ENCODE measurements around the gene CARS1. TPM values are rescaled to one million over a fixed set of nuclear protein-coding genes. Genes with fewer than 3 reads are reported as not detected.

Gene CARS1
- total RNA-seq, 1 donor, result 106 TPM

- Histone ChIP-seq H3K4me2 (ENCODE audit: insufficient read depth, low read length) (no peak overlapping the region), H3K27ac (ENCODE audit: low read depth, low read length) (no peak overlapping the region), H3K4me3 (ENCODE audit: insufficient read depth, low read length) (no peak overlapping the region), H3K27me3 (ENCODE audit: insufficient read depth, low read length) (no peaks in the 10 kb centered on the region), H2AFZ (ENCODE audit: low read length) (no peak overlapping the region), H3K36me3 (ENCODE audit: insufficient read depth, low read length) (peaks cover 76% of the 10 kb centered on the region), H3K9me3 (ENCODE audit: low read depth, low read length) (no peaks in the 10 kb centered on the region), H4K20me1 (ENCODE audit: insufficient read depth, low read length) (peaks cover 9% of the 10 kb centered on the region), H3K4me1 (ENCODE audit: insufficient read depth, low read length) (no peaks in the 10 kb centered on the region), H3K79me2 (ENCODE audit: insufficient read depth, low read length) (peaks cover 82% of the 10 kb centered on the region)
- DNase-seq (ENCODE audit: insufficient read length, low spot score, missing footprints), result peak; percentile 48
- TF ChIP-seq, protein P1, sequence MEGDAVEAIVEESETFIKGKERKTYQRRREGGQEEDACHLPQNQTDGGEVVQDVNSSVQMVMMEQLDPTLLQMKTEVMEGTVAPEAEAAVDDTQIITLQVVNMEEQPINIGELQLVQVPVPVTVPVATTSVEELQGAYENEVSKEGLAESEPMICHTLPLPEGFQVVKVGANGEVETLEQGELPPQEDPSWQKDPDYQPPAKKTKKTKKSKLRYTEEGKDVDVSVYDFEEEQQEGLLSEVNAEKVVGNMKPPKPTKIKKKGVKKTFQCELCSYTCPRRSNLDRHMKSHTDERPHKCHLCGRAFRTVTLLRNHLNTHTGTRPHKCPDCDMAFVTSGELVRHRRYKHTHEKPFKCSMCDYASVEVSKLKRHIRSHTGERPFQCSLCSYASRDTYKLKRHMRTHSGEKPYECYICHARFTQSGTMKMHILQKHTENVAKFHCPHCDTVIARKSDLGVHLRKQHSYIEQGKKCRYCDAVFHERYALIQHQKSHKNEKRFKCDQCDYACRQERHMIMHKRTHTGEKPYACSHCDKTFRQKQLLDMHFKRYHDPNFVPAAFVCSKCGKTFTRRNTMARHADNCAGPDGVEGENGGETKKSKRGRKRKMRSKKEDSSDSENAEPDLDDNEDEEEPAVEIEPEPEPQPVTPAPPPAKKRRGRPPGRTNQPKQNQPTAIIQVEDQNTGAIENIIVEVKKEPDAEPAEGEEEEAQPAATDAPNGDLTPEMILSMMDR (IDR thresholded peaks at IDR 0.05; ENCODE audit: extremely low read depth, low read depth, low read length), result no peak
These were observed 94.0 kb downstream of the CARS1 start for GRCh38 chr11:2963112-2963754.

- Histone ChIP-seq H3K27me3 (ENCODE audit: insufficient read depth, low read length) (no peaks in the 10 kb centered on the region), H3K9me3 (ENCODE audit: low read depth, low read length) (no peaks in the 10 kb centered on the region), H3K4me1 (ENCODE audit: insufficient read depth, low read length) (no peaks in the 10 kb centered on the region), H3K79me2 (ENCODE audit: insufficient read depth, low read length) (peaks cover 70% of the 10 kb centered on the region), H3K27ac (ENCODE audit: low read depth, low read length) (no peak overlapping the region), H3K4me3 (ENCODE audit: insufficient read depth, low read length) (no peak overlapping the region), H4K20me1 (ENCODE audit: insufficient read depth, low read length) (peaks cover 4% of the 10 kb centered on the region), H3K36me3 (ENCODE audit: insufficient read depth, low read length) (peaks cover 80% of the 10 kb centered on the region), H2AFZ (ENCODE audit: low read length) (no peak overlapping the region), H3K4me2 (ENCODE audit: insufficient read depth, low read length) (no peak overlapping the region)
- TF ChIP-seq, protein P1 (IDR thresholded peaks at IDR 0.05; ENCODE audit: extremely low read depth, low read depth, low read length), result no peak
- no peak for DNase-seq (ENCODE audit: insufficient read length, low spot score, missing footprints)
These were observed 96.1 kb downstream of the CARS1 start for GRCh38 chr11:2961080-2961479.

DNA sequence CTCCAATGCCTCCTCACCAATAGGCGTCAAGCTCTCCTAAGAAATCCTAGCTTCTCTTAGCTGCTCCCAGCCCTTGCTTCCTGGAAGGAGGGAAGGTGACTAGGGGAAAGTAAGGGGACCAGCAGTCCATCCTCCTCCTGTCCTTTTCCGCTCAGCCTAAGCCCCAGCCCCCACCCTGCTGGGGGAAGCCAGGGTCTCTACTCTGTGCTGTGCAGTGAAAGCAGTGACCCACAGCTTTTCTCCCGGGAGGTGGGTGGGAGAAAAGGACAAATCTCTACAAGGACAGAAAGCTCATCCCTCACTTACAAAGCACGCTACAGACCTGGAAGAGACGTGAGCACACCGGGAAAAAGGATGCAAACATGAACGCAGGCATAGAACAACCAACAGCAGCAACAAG, 97.1 kb downstream of the CARS1 start:
- H3K27me3 ChIP-seq (ENCODE audit: insufficient read depth, low read length), result no peaks in the 10 kb centered on the region
- no peaks in the 10 kb centered on the region for H3K4me1 ChIP-seq (ENCODE audit: insufficient read depth, low read length)
- no peak overlapping the region for H3K4me2 ChIP-seq (ENCODE audit: insufficient read depth, low read length)
- H3K9me3 ChIP-seq (ENCODE audit: low read depth, low read length), result no peaks in the 10 kb centered on the region
- no peak overlapping the region for H3K27ac ChIP-seq (ENCODE audit: low read depth, low read length)
- peaks cover 63% of the 10 kb centered on the region for H3K79me2 ChIP-seq (ENCODE audit: insufficient read depth, low read length)
- peaks cover 82% of the 10 kb centered on the region for H3K36me3 ChIP-seq (ENCODE audit: insufficient read depth, low read length)
- H2AFZ ChIP-seq (ENCODE audit: low read length), result no peak overlapping the region
- TF ChIP-seq, protein P1 (IDR thresholded peaks at IDR 0.05; ENCODE audit: extremely low read depth, low read depth, low read length), result no peak
- no peak overlapping the region for H3K4me3 ChIP-seq (ENCODE audit: insufficient read depth, low read length)
- DNase-seq (ENCODE audit: insufficient read length, low spot score, missing footprints), result no peak
- peaks cover 2% of the 10 kb centered on the region for H4K20me1 ChIP-seq (ENCODE audit: insufficient read depth, low read length)

DNA sequence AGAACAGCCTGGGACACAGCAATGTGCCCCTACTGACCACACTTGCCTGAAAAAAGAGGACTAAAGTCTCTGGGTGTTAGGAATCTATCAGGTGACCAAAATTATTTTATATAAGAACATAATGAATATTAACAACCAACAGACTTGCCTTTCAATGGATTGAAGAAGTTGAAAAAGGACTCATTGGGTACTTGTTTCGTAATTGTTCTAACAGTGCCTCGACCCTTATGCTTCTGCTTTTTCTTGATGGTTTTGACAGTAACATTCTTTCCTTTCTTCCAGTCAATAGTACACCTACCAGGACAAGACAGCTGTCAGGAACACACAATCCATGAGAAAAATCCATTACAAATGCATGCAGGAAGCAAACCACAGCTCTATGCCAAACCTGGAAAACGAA, 99.0 kb downstream of the CARS1 start:
- no peak overlapping the region for H3K27ac ChIP-seq (ENCODE audit: low read depth, low read length)
- H3K4me3 ChIP-seq (ENCODE audit: insufficient read depth, low read length), result no peak overlapping the region
- no peak overlapping the region for H2AFZ ChIP-seq (ENCODE audit: low read length)
- DNase-seq (ENCODE audit: insufficient read length, low spot score, missing footprints), result no peak
- H3K36me3 ChIP-seq (ENCODE audit: insufficient read depth, low read length), result peaks cover 83% of the 10 kb centered on the region
- H4K20me1 ChIP-seq (ENCODE audit: insufficient read depth, low read length), result no peaks in the 10 kb centered on the region
- no peak overlapping the region for H3K4me2 ChIP-seq (ENCODE audit: insufficient read depth, low read length)
- TF ChIP-seq, protein P1 (IDR thresholded peaks at IDR 0.05; ENCODE audit: extremely low read depth, low read depth, low read length), result no peak
- no peaks in the 10 kb centered on the region for H3K4me1 ChIP-seq (ENCODE audit: insufficient read depth, low read length)
- no peaks in the 10 kb centered on the region for H3K27me3 ChIP-seq (ENCODE audit: insufficient read depth, low read length)
- H3K79me2 ChIP-seq (ENCODE audit: insufficient read depth, low read length), result peaks cover 47% of the 10 kb centered on the region
- no peaks in the 10 kb centered on the region for H3K9me3 ChIP-seq (ENCODE audit: low read depth, low read length)

Data from osteoblast (primary cell).